ENCODE measurements around the gene TNIP1.
A peak's percentile ranks its signal among the peaks of the same experiment; 100 is the strongest.

Gene TNIP1

GRCh38 chr5:151076616-151077015 is 4.2 kb downstream of the TNIP1 start:
- Histone ChIP-seq H4K91ac (ENCODE audit: low read depth, low read length) (peak overlapping the region; percentile 75), H3K4me1 (ENCODE audit: control insufficient read depth in 1 of 2, insufficient read depth in 2 of 2, low read length in 2 of 2) (peaks cover 18 to 20% of the 10 kb centered on the region in 2 experiments), H3K79me2 (ENCODE audit: control insufficient read depth, insufficient read depth, low read length, poor library complexity) (peaks cover 8% of the 10 kb centered on the region), H4K8ac (ENCODE audit: low read depth, low read length) (no peak overlapping the region), H3K4me3 (ENCODE audit: low read depth, low read length) (no peak overlapping the region), H3K27me3 (ENCODE audit: insufficient read depth, low read length) (no peaks in the 10 kb centered on the region), H2AK5ac (ENCODE audit: low read length) (no peak overlapping the region), H3K27ac (ENCODE audit: low read depth, low read length) (peak overlapping the region; percentile 42), H4K12ac (ENCODE audit: low read depth, low read length) (no peak overlapping the region), H3K9me3 (ENCODE audit: insufficient read depth, low read depth, low read length) (no peaks in the 10 kb centered on the region), H3K79me1 (ENCODE audit: low read length) (peaks cover 18% of the 10 kb centered on the region), H3K9ac (ENCODE audit: low read length) (no peak overlapping the region), H2BK5ac (ENCODE audit: low read depth, low read length, poor library complexity) (no peak overlapping the region), H3K14ac (ENCODE audit: low read length) (no peak overlapping the region), H3K36me3 (ENCODE audit: control insufficient read depth in 1 of 2, insufficient read depth in 2 of 2, low read length in 2 of 2) (peaks cover 6 to 9% of the 10 kb centered on the region in 2 experiments), H2BK12ac (ENCODE audit: low read length) (peak overlapping the region; percentile 23), H2BK120ac (ENCODE audit: insufficient read depth, low read length, poor library complexity) (no peak overlapping the region), H3K23ac (ENCODE audit: low read length) (no peak overlapping the region), H3K4ac (ENCODE audit: low read depth, low read length) (peak overlapping the region; percentile 19), H3K4me2 (ENCODE audit: low read length) (no peak overlapping the region), H3K18ac (ENCODE audit: low read length) (no peak overlapping the region), H2AFZ (ENCODE audit: insufficient read depth, low read length, poor library complexity) (no peak overlapping the region)
- DNase-seq, result no peak
- no CpG with 5 or more reads among the region's 6 CpGs for WGBS (ENCODE audit: extremely low coverage, insufficient coverage, insufficient read length)

DNA sequence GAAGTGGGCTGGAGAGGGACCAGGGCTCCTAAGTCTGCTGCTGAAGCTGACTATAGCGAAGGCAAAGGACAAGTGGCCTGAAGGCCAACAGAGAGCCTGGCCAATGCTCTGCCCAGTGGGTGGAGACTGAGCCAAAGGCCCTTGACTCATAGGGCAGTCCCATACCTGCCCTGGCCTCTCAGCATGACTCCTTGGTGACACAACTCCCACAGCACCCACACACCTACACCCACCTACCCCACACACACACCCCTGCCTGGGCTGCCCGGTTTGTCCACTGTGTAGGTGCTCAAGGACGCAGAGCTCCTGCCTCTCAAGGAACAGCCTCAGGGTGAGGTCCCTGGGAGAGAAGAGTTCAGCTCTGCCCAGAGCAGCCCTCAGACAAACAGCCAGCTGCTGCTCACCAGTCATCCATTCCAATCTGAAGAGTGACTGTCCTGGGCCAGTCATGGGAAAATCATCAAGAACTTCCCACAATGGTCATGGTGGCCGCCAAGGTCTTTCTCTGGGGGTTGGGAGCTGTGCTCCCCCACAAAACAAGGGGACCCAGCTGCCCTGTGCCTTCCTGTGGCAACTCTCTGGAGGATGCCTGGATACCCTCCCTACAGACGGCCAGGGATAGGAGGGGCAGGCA is 5.0 kb downstream of the TNIP1 start:
- Histone ChIP-seq H3K4me3 (ENCODE audit: low read depth, low read length) (no peak overlapping the region), H4K12ac (ENCODE audit: low read depth, low read length) (no peak overlapping the region), H4K8ac (ENCODE audit: low read depth, low read length) (no peak overlapping the region), H2BK12ac (ENCODE audit: low read length) (no peak overlapping the region), H3K36me3 (ENCODE audit: control insufficient read depth in 1 of 2, insufficient read depth in 2 of 2, low read length in 2 of 2) (peaks cover 6 to 10% of the 10 kb centered on the region in 2 experiments), H4K91ac (ENCODE audit: low read depth, low read length) (peak overlapping the region; percentile 75), H3K18ac (ENCODE audit: low read length) (peak overlapping the region; percentile 4), H3K23ac (ENCODE audit: low read length) (no peak overlapping the region), H2AFZ (ENCODE audit: insufficient read depth, low read length, poor library complexity) (peak overlapping the region; percentile 15), H3K14ac (ENCODE audit: low read length) (no peak overlapping the region), H3K79me2 (ENCODE audit: control insufficient read depth, insufficient read depth, low read length, poor library complexity) (peaks cover 4% of the 10 kb centered on the region), H3K4ac (ENCODE audit: low read depth, low read length) (no peak overlapping the region), H3K9me3 (ENCODE audit: insufficient read depth, low read depth, low read length) (no peaks in the 10 kb centered on the region), H3K4me1 (ENCODE audit: control insufficient read depth in 1 of 2, insufficient read depth in 2 of 2, low read length in 2 of 2) (peaks cover 18 to 20% of the 10 kb centered on the region in 2 experiments), H3K27ac (ENCODE audit: low read depth, low read length) (peak overlapping the region; percentile 42), H3K9ac (ENCODE audit: low read length) (no peak overlapping the region), H3K27me3 (ENCODE audit: insufficient read depth, low read length) (no peaks in the 10 kb centered on the region), H2BK5ac (ENCODE audit: low read depth, low read length, poor library complexity) (no peak overlapping the region), H2BK120ac (ENCODE audit: insufficient read depth, low read length, poor library complexity) (no peak overlapping the region), H3K4me2 (ENCODE audit: low read length) (no peak overlapping the region), H3K79me1 (ENCODE audit: low read length) (peaks cover 13% of the 10 kb centered on the region), H2AK5ac (ENCODE audit: low read length) (no peak overlapping the region)
- WGBS (ENCODE audit: extremely low coverage, insufficient coverage, insufficient read length), result no CpG with 5 or more reads among the region's 5 CpGs
- DNase-seq, result peak; percentile 99

GRCh38 chr5:151074557-151074956 is 6.3 kb downstream of the TNIP1 start:
- no peak overlapping the region for H2AK5ac ChIP-seq (ENCODE audit: low read length)
- H3K18ac ChIP-seq (ENCODE audit: low read length), result no peak overlapping the region
- H2AFZ ChIP-seq (ENCODE audit: insufficient read depth, low read length, poor library complexity), result no peak overlapping the region
- WGBS (ENCODE audit: extremely low coverage, insufficient coverage, insufficient read length), result no CpG with 5 or more reads among the region's 2 CpGs
- no peak overlapping the region for H3K14ac ChIP-seq (ENCODE audit: low read length)
- H2BK120ac ChIP-seq (ENCODE audit: insufficient read depth, low read length, poor library complexity), result no peak overlapping the region
- no peak overlapping the region for H3K4me3 ChIP-seq (ENCODE audit: low read depth, low read length)
- no peak overlapping the region for H3K27ac ChIP-seq (ENCODE audit: low read depth, low read length)
- H3K9me3 ChIP-seq (ENCODE audit: insufficient read depth, low read depth, low read length), result no peaks in the 10 kb centered on the region
- no peaks in the 10 kb centered on the region for H3K79me2 ChIP-seq (ENCODE audit: control insufficient read depth, insufficient read depth, low read length, poor library complexity)
- no peak overlapping the region for H2BK12ac ChIP-seq (ENCODE audit: low read length)
- DNase-seq, result peak in 1 of 2 donors; percentile 63
- no peak overlapping the region for H3K23ac ChIP-seq (ENCODE audit: low read length)
- H4K91ac ChIP-seq (ENCODE audit: low read depth, low read length), result no peak overlapping the region
- peaks cover 6 to 12% of the 10 kb centered on the region in 2 experiments for H3K36me3 ChIP-seq (ENCODE audit: control insufficient read depth in 1 of 2, insufficient read depth in 2 of 2, low read length in 2 of 2)
- no peak overlapping the region for H3K4ac ChIP-seq (ENCODE audit: low read depth, low read length)
- peaks cover 16 to 17% of the 10 kb centered on the region in 2 experiments for H3K4me1 ChIP-seq (ENCODE audit: control insufficient read depth in 1 of 2, insufficient read depth in 2 of 2, low read length in 2 of 2)
- H3K4me2 ChIP-seq (ENCODE audit: low read length), result no peak overlapping the region
- no peak overlapping the region for H4K12ac ChIP-seq (ENCODE audit: low read depth, low read length)
- no peaks in the 10 kb centered on the region for H3K27me3 ChIP-seq (ENCODE audit: insufficient read depth, low read length)
- peaks cover 8% of the 10 kb centered on the region for H3K79me1 ChIP-seq (ENCODE audit: low read length)
- no peak overlapping the region for H3K9ac ChIP-seq (ENCODE audit: low read length)
- H4K8ac ChIP-seq (ENCODE audit: low read depth, low read length), result no peak overlapping the region
- H2BK5ac ChIP-seq (ENCODE audit: low read depth, low read length, poor library complexity), result no peak overlapping the region

DNA sequence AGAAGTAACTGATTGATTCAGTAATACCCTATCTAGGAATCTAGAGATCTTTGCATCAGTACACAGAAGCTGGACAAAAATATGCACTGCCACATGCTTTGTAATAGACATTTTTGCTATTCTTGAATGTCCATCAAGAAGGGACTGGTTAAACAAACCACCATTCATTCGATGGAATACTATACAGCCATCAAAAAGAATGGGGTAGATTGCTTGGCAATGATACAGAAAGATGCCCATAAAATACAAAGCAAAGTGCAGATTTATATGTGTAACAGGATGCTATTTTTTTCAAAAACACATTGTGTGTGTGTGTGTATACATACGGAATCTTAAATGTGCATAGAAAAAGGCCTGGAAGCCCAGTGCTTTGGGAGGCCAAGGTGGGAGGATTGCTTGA is 7.6 kb downstream of the TNIP1 start:
- no peak overlapping the region for H2BK12ac ChIP-seq (ENCODE audit: low read length)
- no CpG with 5 or more reads among the region's 2 CpGs for WGBS (ENCODE audit: extremely low coverage, insufficient coverage, insufficient read length)
- H2BK120ac ChIP-seq (ENCODE audit: insufficient read depth, low read length, poor library complexity), result no peak overlapping the region
- H2AFZ ChIP-seq (ENCODE audit: insufficient read depth, low read length, poor library complexity), result no peak overlapping the region
- H3K79me1 ChIP-seq (ENCODE audit: low read length), result peaks cover 8% of the 10 kb centered on the region
- no peak overlapping the region for H4K12ac ChIP-seq (ENCODE audit: low read depth, low read length)
- H3K79me2 ChIP-seq (ENCODE audit: control insufficient read depth, insufficient read depth, low read length, poor library complexity), result no peaks in the 10 kb centered on the region
- peak in 1 of 2 donors; percentile 52 for DNase-seq
- no peak overlapping the region for H3K9ac ChIP-seq (ENCODE audit: low read length)
- H3K4me3 ChIP-seq (ENCODE audit: low read depth, low read length), result no peak overlapping the region
- H3K4ac ChIP-seq (ENCODE audit: low read depth, low read length), result no peak overlapping the region
- no peak overlapping the region for H3K27ac ChIP-seq (ENCODE audit: low read depth, low read length)
- no peaks in the 10 kb centered on the region for H3K27me3 ChIP-seq (ENCODE audit: insufficient read depth, low read length)
- H3K23ac ChIP-seq (ENCODE audit: low read length), result no peak overlapping the region
- no peak overlapping the region for H3K14ac ChIP-seq (ENCODE audit: low read length)
- peaks cover 16 to 22% of the 10 kb centered on the region in 2 experiments for H3K4me1 ChIP-seq (ENCODE audit: control insufficient read depth in 1 of 2, insufficient read depth in 2 of 2, low read length in 2 of 2)
- no peak overlapping the region for H4K91ac ChIP-seq (ENCODE audit: low read depth, low read length)
- no peak overlapping the region for H2BK5ac ChIP-seq (ENCODE audit: low read depth, low read length, poor library complexity)
- no peak overlapping the region for H3K18ac ChIP-seq (ENCODE audit: low read length)
- H4K8ac ChIP-seq (ENCODE audit: low read depth, low read length), result no peak overlapping the region
- peaks cover 2 to 12% of the 10 kb centered on the region in 2 experiments for H3K36me3 ChIP-seq (ENCODE audit: control insufficient read depth in 1 of 2, insufficient read depth in 2 of 2, low read length in 2 of 2)
- no peak overlapping the region for H2AK5ac ChIP-seq (ENCODE audit: low read length)
- H3K4me2 ChIP-seq (ENCODE audit: low read length), result no peak overlapping the region
- peaks cover 2% of the 10 kb centered on the region for H3K9me3 ChIP-seq (ENCODE audit: insufficient read depth, low read depth, low read length)

Data from trophoblast cell (in vitro differentiated cells and primary cell).